GM12873 (cell line): ENCODE data around the gene CSK.
A peak's percentile ranks its signal among the peaks of the same experiment; 100 is the strongest.

ENCODE experiments used
- TF ChIP-seq, protein P1 (sequence below): IDR thresholded peaks from 2 replicates; pipeline ENCODE4 v1.5.1; 2012; ENCODE audit warnings: low read depth, mild to moderate bottlenecking, moderate library complexity, low read length, control low read depth; ENCODE audit not compliant: insufficient read depth; ENCODE audit errors: missing control alignments

CSK gene

DNA sequence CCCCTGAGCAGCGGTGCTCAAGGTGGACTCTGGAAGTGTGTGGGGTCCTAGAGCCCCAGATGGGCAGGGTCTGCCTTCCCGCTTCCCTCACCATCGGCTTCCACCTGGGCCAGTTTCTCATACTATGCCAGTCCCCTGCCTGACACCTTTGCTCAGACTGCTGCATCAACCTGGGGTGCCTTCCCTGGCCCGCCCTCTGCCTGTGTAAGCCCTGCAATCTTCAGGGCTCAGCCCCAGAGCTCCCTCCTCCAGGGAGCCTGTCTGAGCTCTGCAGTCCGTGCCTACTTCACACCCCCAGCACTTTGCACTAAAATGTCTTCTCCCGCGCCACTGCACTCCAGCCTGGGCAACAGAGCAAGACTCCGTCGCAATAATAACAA, 13.1 kb downstream of the CSK start:
- TF ChIP-seq, protein P1, sequence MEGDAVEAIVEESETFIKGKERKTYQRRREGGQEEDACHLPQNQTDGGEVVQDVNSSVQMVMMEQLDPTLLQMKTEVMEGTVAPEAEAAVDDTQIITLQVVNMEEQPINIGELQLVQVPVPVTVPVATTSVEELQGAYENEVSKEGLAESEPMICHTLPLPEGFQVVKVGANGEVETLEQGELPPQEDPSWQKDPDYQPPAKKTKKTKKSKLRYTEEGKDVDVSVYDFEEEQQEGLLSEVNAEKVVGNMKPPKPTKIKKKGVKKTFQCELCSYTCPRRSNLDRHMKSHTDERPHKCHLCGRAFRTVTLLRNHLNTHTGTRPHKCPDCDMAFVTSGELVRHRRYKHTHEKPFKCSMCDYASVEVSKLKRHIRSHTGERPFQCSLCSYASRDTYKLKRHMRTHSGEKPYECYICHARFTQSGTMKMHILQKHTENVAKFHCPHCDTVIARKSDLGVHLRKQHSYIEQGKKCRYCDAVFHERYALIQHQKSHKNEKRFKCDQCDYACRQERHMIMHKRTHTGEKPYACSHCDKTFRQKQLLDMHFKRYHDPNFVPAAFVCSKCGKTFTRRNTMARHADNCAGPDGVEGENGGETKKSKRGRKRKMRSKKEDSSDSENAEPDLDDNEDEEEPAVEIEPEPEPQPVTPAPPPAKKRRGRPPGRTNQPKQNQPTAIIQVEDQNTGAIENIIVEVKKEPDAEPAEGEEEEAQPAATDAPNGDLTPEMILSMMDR: no peak

DNA sequence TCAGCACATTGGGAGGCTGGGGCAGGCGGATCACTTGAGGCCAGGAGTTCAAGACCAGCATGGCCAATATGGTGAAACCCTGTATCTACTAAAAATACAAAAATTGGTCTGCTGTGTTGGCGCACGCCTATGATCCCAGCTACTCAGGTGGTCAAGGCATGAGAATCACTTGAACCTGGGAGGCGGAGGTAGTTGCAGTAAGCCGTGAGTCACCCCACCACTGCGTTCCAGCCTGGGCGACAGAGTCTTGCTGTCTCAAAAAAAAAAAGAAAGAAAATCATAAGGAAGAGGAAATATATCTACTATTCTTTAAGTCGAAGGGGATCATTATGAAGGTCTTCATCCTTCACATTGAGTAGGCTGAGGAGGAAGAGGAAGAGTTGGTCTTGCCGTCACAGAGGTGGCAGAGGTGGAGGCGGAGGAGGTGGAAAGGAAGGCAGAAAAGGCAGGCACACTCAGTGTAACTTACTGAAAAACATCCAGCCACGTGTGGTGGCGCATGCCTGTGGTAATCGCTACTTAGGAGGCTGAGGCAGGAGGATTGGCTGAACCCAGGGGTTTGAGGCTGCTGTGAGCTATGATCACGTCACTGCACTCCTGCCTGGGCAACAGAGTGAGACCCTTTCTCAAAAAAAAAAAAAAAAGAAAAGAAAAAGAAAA, 14.2 kb downstream of the CSK start:
- TF ChIP-seq, protein P1: no peak

- TF ChIP-seq, protein P1: peak; percentile 59
Measured at GRCh38 chr15:74798388-74799254, 16.7 kb downstream of the CSK start.

DNA sequence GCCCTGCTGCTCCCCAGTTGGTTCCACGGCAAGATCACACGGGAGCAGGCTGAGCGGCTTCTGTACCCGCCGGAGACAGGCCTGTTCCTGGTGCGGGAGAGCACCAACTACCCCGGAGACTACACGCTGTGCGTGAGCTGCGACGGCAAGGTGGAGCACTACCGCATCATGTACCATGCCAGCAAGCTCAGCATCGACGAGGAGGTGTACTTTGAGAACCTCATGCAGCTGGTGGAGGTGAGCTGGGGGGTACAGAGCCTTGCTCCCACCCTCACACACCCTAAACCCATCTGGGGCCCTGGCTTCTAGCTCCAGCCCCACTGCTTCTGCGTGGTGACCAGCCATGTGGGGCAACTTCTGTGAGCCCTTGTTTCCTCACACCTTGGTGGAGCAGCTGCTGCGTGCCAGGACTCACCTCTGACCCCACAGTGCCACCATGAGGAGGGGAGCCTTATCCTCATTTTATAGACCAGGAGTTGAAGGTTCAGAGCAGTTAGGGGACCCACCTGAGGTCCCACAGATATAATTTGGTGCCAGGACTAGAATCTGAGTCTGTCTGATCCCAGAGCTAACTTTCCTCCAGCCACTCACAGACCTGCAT, 17.5 kb downstream of the CSK start:
- TF ChIP-seq, protein P1: peak; percentile 17

DNA sequence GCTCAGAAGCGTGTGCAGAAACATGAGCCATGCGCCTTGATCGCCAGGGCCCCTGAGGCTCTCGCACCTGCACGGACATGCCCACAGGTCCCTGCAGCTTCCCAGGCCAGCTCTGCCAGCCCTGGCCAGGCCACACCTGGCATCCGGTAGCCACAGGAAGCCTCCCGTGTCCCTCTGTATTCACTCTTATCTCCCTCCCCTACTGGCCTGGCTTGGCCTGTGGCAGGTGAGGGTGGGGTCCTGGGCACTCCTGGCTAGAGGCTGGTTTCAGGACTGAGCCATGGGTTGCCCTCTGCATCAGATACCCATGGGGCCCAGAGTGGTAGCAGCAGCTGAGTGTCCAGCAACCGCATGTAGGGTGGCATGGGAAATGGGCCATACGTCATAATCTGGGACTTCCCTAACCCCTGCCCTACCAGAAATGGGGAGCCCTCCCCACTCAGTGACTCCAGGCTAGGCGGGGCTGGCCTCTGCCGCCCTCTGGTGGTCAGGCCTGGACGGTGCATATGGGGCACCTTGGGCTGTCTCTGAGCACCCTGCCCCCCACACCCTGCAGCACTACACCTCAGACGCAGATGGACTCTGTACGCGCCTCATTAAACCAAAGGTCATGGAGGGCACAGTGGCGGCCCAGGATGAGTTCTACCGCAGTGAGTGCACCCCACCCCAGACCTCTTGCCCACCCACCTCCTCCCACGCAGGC, 18.1 kb downstream of the CSK start:
- TF ChIP-seq, protein P1: peak; percentile 99

DNA sequence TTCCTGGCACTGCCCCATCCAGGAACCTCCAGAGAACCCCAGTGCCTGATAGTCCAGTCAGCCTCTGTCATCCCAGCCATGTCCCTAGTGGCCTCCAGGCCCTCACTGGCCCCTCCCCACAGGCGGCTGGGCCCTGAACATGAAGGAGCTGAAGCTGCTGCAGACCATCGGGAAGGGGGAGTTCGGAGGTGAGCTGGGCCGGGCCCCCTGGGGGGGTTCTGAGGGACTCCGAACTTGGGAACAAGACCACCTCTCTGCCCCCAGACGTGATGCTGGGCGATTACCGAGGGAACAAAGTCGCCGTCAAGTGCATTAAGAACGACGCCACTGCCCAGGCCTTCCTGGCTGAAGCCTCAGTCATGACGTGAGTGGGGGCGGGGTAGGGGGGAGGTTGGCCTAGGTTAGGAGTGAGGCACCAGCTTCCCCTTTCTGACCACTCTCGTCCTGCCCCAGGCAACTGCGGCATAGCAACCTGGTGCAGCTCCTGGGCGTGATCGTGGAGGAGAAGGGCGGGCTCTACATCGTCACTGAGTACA, 18.7 kb downstream of the CSK start:
- TF ChIP-seq, protein P1: no peak
